Measurements from ENCODE around the gene SLC26A4.

Gene SLC26A4

GRCh38 chr7:107622894-107623293, 37.7 kb upstream of the SLC26A4 start:
- Histone ChIP-seq H3K36me3 (ENCODE audit: low read length) (peaks cover under 1% of the 10 kb centered on the region; the same call in 1 of the 2 replicates), H3K9me2 (replicated peaks; ENCODE audit: insufficient read depth, low read length) (no peaks in the 10 kb centered on the region), H3K9me3 (ENCODE audit: insufficient read depth, low read length) (no peaks in the 10 kb centered on the region), H3K4me3 (ENCODE audit: insufficient read depth, low read length, poor library complexity, severe bottlenecking) (no peak overlapping the region), H3K27me3 (ENCODE audit: low read length) (no peaks in the 10 kb centered on the region), H3K9ac (ENCODE audit: low read length) (no peak overlapping the region), H4K20me1 (ENCODE audit: low read depth, low read length) (no peaks in the 10 kb centered on the region), H3K4me2 (ENCODE audit: low read depth, low read length, poor library complexity, severe bottlenecking) (no peak overlapping the region), H3K27ac (ENCODE audit: low read depth, low read length) (no peak overlapping the region), H3K79me2 (ENCODE audit: insufficient read depth, low read length) (no peaks in the 10 kb centered on the region), H3F3A (ENCODE audit: insufficient read depth) (no peaks in the 10 kb centered on the region), H2AFZ (ENCODE audit: low read depth, low read length, severe bottlenecking) (no peak overlapping the region)
- TF ChIP-seq EZH2phosphoT487 (conservative IDR thresholded peaks at IDR 0.05; ENCODE audit: low read length) (no peak), CTCF (IDR thresholded peaks at IDR 0.05; ENCODE audit: insufficient read depth, low read length, poor library complexity, severe bottlenecking) (no peak)

- Histone ChIP-seq H3K4me2 (ENCODE audit: low read depth, low read length, poor library complexity, severe bottlenecking) (no peak overlapping the region), H3K27ac (ENCODE audit: low read depth, low read length) (no peak overlapping the region), H3K4me3 (ENCODE audit: insufficient read depth, low read length, poor library complexity, severe bottlenecking) (no peak overlapping the region), H3K79me2 (ENCODE audit: insufficient read depth, low read length) (no peaks in the 10 kb centered on the region), H4K20me1 (ENCODE audit: low read depth, low read length) (no peaks in the 10 kb centered on the region), H3K9me2 (replicated peaks; ENCODE audit: insufficient read depth, low read length) (no peaks in the 10 kb centered on the region), H3K9me3 (ENCODE audit: insufficient read depth, low read length) (no peaks in the 10 kb centered on the region), H3K36me3 (ENCODE audit: low read length) (no peaks in the 10 kb centered on the region), H3K27me3 (ENCODE audit: low read length) (no peaks in the 10 kb centered on the region), H3K9ac (ENCODE audit: low read length) (no peak overlapping the region), H2AFZ (ENCODE audit: low read depth, low read length, severe bottlenecking) (no peak overlapping the region), H3F3A (ENCODE audit: insufficient read depth) (no peaks in the 10 kb centered on the region)
- no peak for TF ChIP-seq EZH2phosphoT487 (conservative IDR thresholded peaks at IDR 0.05; ENCODE audit: low read length)
- no peak for TF ChIP-seq CTCF (IDR thresholded peaks at IDR 0.05; ENCODE audit: insufficient read depth, low read length, poor library complexity, severe bottlenecking)
These were observed 33.6 kb upstream of the SLC26A4 start for GRCh38 chr7:107627002-107627401.

- TF ChIP-seq EZH2phosphoT487 (conservative IDR thresholded peaks at IDR 0.05; ENCODE audit: low read length) (no peak), CTCF (IDR thresholded peaks at IDR 0.05; ENCODE audit: insufficient read depth, low read length, poor library complexity, severe bottlenecking) (no peak)
- no peak overlapping the region for H3K27ac ChIP-seq (ENCODE audit: low read depth, low read length)
These were observed 32.1 kb upstream of the SLC26A4 start for GRCh38 chr7:107628461-107629064.

More at GRCh38 chr7:107628461-107629064, 32.1 kb upstream of the SLC26A4 start:
- H3F3A ChIP-seq (ENCODE audit: insufficient read depth): no peaks in the 10 kb centered on the region
- no peak overlapping the region for H3K4me2 ChIP-seq (ENCODE audit: low read depth, low read length, poor library complexity, severe bottlenecking)
- H3K9ac ChIP-seq (ENCODE audit: low read length): no peak overlapping the region
- no peak overlapping the region for H3K4me3 ChIP-seq (ENCODE audit: insufficient read depth, low read length, poor library complexity, severe bottlenecking)
- no peak overlapping the region for H2AFZ ChIP-seq (ENCODE audit: low read depth, low read length, severe bottlenecking)
- H3K9me2 ChIP-seq (replicated peaks; ENCODE audit: insufficient read depth, low read length): no peaks in the 10 kb centered on the region
- no peaks in the 10 kb centered on the region for H4K20me1 ChIP-seq (ENCODE audit: low read depth, low read length)
- no peaks in the 10 kb centered on the region for H3K79me2 ChIP-seq (ENCODE audit: insufficient read depth, low read length)
- no peaks in the 10 kb centered on the region for H3K36me3 ChIP-seq (ENCODE audit: low read length)
- no peaks in the 10 kb centered on the region for H3K9me3 ChIP-seq (ENCODE audit: insufficient read depth, low read length)
- H3K27me3 ChIP-seq (ENCODE audit: low read length): no peaks in the 10 kb centered on the region

Measured in SU-DHL-6 (cell line).